ENCODE data around the gene CITED4. TPM values are rescaled to one million over a fixed set of nuclear protein-coding genes. Genes with fewer than 3 reads are reported as not detected.

The CITED4 gene
- total RNA-seq, 2 experiments from 2014 or later, result 6.9 to 7.9 TPM

DNA sequence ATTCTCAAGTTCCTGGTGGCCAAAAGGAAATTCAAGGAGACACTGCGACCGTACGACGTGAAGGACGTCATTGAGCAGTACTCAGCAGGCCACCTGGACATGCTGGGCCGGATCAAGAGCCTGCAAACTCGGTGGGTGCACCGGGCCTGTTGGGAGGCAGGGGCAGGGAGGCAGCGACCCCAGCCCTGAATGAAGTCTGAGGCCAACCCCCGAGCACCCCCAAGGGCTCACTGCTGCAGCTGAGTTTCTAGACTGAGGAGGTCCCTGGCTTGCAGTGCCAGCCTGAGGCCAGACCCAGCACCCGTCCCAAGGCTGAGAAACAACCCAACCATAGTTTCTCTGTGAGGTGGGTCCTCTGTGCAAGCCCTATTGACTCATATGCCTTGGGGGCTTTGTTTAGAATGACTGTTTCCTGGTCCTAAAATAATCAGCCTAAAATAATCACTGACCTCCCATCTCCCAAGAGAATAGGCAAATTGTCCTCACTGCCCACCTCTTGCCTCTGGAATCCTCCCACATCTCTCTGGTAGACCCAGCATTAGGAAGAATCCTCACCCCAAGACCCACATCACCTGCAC is 27.1 kb downstream of the CITED4 start:
- POLR2A ChIA-PET, result no interaction called here
- Mint-ChIP-seq H3K4me3 (no peak overlapping the region), H3K9me3 (no peaks in the 10 kb centered on the region), H3K27ac (no peak overlapping the region), H3K27me3 (no peaks in the 10 kb centered on the region), H3K36me3 (ENCODE audit: low read depth) (no peaks in the 10 kb centered on the region), H3K4me1 (peaks cover under 1% of the 10 kb centered on the region)
- CTCF ChIA-PET, result interaction anchor here (1.0 kb wide), 2 partner anchors 15 to 61 kb away, joined by 3 read pairs; no protein-coding TSS in a partner anchor
- DNase-seq, result no peak

DNA sequence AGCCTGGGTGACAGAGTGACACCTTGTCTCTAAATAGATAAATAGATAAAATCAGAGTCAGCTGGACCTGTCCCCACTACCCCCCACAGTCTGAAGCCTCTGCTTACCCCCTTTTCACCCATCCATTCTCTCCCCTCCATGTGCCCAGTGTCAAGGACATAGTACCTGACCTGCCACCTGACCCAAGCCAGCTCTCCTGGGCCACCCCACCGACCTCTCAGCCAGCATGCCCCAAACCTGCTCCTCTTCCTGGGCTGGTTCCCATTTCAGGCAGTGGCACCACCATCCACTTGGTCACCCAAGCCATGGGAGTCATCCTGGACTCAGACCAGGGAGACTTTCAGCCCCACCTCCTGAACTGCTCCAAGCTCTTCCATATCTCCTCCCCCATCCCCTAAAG is 28.2 kb downstream of the CITED4 start:
- Mint-ChIP-seq H3K27ac (no peak overlapping the region), H3K4me1 (no peaks in the 10 kb centered on the region), H3K36me3 (ENCODE audit: low read depth) (no peaks in the 10 kb centered on the region), H3K9me3 (no peaks in the 10 kb centered on the region), H3K4me3 (no peak overlapping the region), H3K27me3 (no peaks in the 10 kb centered on the region)
- POLR2A ChIA-PET, result no interaction called here
- DNase-seq, result no peak
- CTCF ChIA-PET, result interaction anchor here (0.8 to 1.4 kb wide), 3 partner anchors 16 to 19 kb away, joined by 3 to 8 read pairs (median 4); no protein-coding TSS in a partner anchor

GRCh38 chr1:40831001-40831732 is 31.0 kb downstream of the CITED4 start:
- ChIA-PET CTCF (interaction anchor here (2.1 kb wide), 1 partner anchor 57 kb away, joined by 10 read pairs; no protein-coding TSS in a partner anchor), POLR2A (no interaction called here)
- no peaks in the 10 kb centered on the region for H3K36me3 Mint-ChIP-seq (ENCODE audit: low read depth)
- H3K4me1 Mint-ChIP-seq, result peaks cover 4% of the 10 kb centered on the region
- no peaks in the 10 kb centered on the region for H3K27me3 Mint-ChIP-seq
- H3K9me3 Mint-ChIP-seq, result no peaks in the 10 kb centered on the region
- H3K4me3 Mint-ChIP-seq, result no peak overlapping the region
- DNase-seq, result no peak
- H3K27ac Mint-ChIP-seq, result no peak overlapping the region

- H3K36me3 Mint-ChIP-seq (ENCODE audit: low read depth), result no peaks in the 10 kb centered on the region
- no peak for DNase-seq
- H3K27me3 Mint-ChIP-seq, result no peaks in the 10 kb centered on the region
- H3K27ac Mint-ChIP-seq, result no peak overlapping the region
- ChIA-PET CTCF (no interaction called here), POLR2A (no interaction called here)
- peaks cover 11% of the 10 kb centered on the region for H3K4me1 Mint-ChIP-seq
- H3K4me3 Mint-ChIP-seq, result no peak overlapping the region
- H3K9me3 Mint-ChIP-seq, result no peaks in the 10 kb centered on the region
Measured at GRCh38 chr1:40830419-40830943, 31.7 kb downstream of the CITED4 start.

GRCh38 chr1:40829631-40830245 is 32.4 kb downstream of the CITED4 start:
- POLR2A ChIA-PET, result no interaction called here
- CTCF ChIA-PET, result no interaction called here

GRCh38 chr1:40825996-40826395 is 36.2 kb downstream of the CITED4 start:
- no peaks in the 10 kb centered on the region for H3K27me3 Mint-ChIP-seq
- no peak overlapping the region for H3K27ac Mint-ChIP-seq
- no peak overlapping the region for H3K4me3 Mint-ChIP-seq
- POLR2A ChIA-PET, result no interaction called here
- H3K36me3 Mint-ChIP-seq (ENCODE audit: low read depth), result no peaks in the 10 kb centered on the region
- no peaks in the 10 kb centered on the region for H3K9me3 Mint-ChIP-seq
- peaks cover 18% of the 10 kb centered on the region for H3K4me1 Mint-ChIP-seq
- no peak for DNase-seq
- CTCF ChIA-PET, result no interaction called here

More at GRCh38 chr1:40829631-40830245, 32.4 kb downstream of the CITED4 start:
- DNase-seq, result no peak
- Mint-ChIP-seq H3K4me1 (peaks cover 18% of the 10 kb centered on the region), H3K9me3 (no peaks in the 10 kb centered on the region), H3K4me3 (no peak overlapping the region), H3K36me3 (ENCODE audit: low read depth) (no peaks in the 10 kb centered on the region), H3K27me3 (no peaks in the 10 kb centered on the region), H3K27ac (no peak overlapping the region)

- no peak for DNase-seq
- H3K27me3 Mint-ChIP-seq, result no peaks in the 10 kb centered on the region
- peaks cover 18% of the 10 kb centered on the region for H3K4me1 Mint-ChIP-seq
- H3K4me3 Mint-ChIP-seq, result no peak overlapping the region
- CTCF ChIA-PET, result no interaction called here
- H3K9me3 Mint-ChIP-seq, result no peaks in the 10 kb centered on the region
- no peak overlapping the region for H3K27ac Mint-ChIP-seq
- no peaks in the 10 kb centered on the region for H3K36me3 Mint-ChIP-seq (ENCODE audit: low read depth)
- POLR2A ChIA-PET, result interaction anchor here (0.6 to 1.0 kb wide), 2 partner anchors 37 to 134 kb away, joined by 3 to 4 read pairs; partner anchors contain the start of genes CITED4 and NFYC
Measured at GRCh38 chr1:40825435-40825788, 36.8 kb downstream of the CITED4 start.

- Mint-ChIP-seq H3K4me1 (peaks cover 18% of the 10 kb centered on the region), H3K36me3 (ENCODE audit: low read depth) (no peaks in the 10 kb centered on the region), H3K27ac (no peak overlapping the region), H3K27me3 (no peaks in the 10 kb centered on the region), H3K9me3 (no peaks in the 10 kb centered on the region), H3K4me3 (no peak overlapping the region)
- no peak for DNase-seq
- CTCF ChIA-PET, result no interaction called here
- POLR2A ChIA-PET, result interaction anchor here (0.6 to 1.0 kb wide), 2 partner anchors 37 to 133 kb away, joined by 3 to 4 read pairs; partner anchors contain the start of genes CITED4 and NFYC
Measured at GRCh38 chr1:40824591-40825434, 37.4 kb downstream of the CITED4 start.

DNA sequence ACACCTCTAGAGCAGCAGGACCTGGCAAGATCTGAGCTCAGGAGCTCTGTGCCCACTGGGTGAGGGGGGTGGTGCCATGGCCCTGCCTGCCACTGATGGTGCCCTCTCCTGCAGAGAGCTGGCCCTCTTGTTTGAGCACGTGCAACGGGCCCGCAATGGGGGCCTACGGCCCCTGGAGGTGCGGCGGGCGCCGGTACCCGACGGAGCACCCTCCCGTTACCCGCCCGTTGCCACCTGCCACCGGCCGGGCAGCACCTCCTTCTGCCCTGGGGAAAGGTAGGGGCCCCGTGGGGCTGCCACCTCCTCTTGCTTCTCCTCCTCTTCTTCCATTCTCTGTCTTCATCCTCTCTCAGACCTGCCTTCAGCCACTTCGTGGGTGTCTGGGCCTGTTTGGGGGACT is 38.2 kb downstream of the CITED4 start:
- CTCF ChIA-PET, result interaction anchor here (1.6 kb wide), 1 partner anchor 26 kb away, joined by 3 read pairs; no protein-coding TSS in a partner anchor
- H3K27ac Mint-ChIP-seq, result no peak overlapping the region
- H3K9me3 Mint-ChIP-seq, result no peaks in the 10 kb centered on the region
- H3K4me3 Mint-ChIP-seq, result no peak overlapping the region
- POLR2A ChIA-PET, result no interaction called here
- no peak for DNase-seq
- no peaks in the 10 kb centered on the region for H3K27me3 Mint-ChIP-seq
- H3K4me1 Mint-ChIP-seq, result peaks cover 23% of the 10 kb centered on the region
- H3K36me3 Mint-ChIP-seq (ENCODE audit: low read depth), result no peaks in the 10 kb centered on the region

DNA sequence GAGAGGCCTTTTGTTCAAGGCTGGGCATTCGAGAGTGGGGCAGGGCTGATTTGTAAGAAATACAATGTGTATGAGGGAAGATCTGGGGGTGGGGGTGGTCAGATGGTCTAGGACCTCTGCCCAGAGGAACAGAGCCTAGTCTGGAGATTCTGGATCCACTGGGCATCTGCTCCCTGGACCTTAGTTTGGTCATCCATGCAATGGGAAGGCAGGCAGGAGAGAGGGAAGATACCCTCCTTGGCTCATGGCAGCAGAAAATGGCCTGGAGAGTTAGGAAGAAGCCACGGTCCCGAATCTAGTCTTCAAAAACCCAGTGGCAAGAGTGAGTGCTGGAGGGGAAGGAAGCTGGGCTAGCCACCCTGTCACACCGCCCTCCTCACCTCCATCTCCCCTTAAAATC is 38.8 kb downstream of the CITED4 start:
- POLR2A ChIA-PET, result no interaction called here
- no peak for DNase-seq
- Mint-ChIP-seq H3K27ac (no peak overlapping the region), H3K4me3 (no peak overlapping the region), H3K4me1 (peaks cover 29% of the 10 kb centered on the region), H3K27me3 (no peaks in the 10 kb centered on the region), H3K36me3 (ENCODE audit: low read depth) (no peaks in the 10 kb centered on the region), H3K9me3 (no peaks in the 10 kb centered on the region)
- CTCF ChIA-PET, result interaction anchor here (1.6 kb wide), 1 partner anchor 26 kb away, joined by 3 read pairs; no protein-coding TSS in a partner anchor

DNA sequence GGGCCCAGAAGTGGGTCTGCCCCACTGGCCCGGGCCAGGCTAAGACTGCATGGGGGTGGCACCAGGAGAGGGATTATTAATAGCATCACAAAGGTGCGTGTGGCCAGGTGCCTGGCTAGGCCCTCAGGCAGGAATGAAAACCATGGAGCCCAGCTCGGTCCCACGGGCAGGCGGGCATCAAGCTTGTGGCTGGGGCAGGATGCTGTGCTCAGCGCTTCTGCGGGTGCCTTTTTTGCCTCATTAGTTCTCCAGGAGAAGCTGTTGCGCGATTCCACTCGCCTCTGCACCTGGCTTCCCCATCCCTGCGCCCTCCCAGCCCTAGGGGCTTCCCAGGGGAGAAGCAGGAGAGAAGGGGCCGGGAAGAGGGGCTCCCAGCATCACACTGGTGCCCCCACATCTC is 39.3 kb downstream of the CITED4 start:
- POLR2A ChIA-PET, result no interaction called here
- no peak overlapping the region for H3K27ac Mint-ChIP-seq
- H3K36me3 Mint-ChIP-seq (ENCODE audit: low read depth), result no peaks in the 10 kb centered on the region
- H3K27me3 Mint-ChIP-seq, result no peaks in the 10 kb centered on the region
- no peak overlapping the region for H3K4me3 Mint-ChIP-seq
- peaks cover 32% of the 10 kb centered on the region for H3K4me1 Mint-ChIP-seq
- DNase-seq, result no peak
- no peaks in the 10 kb centered on the region for H3K9me3 Mint-ChIP-seq
- CTCF ChIA-PET, result interaction anchor here (1.6 kb wide), 1 partner anchor 27 kb away, joined by 3 read pairs; no protein-coding TSS in a partner anchor

DNA sequence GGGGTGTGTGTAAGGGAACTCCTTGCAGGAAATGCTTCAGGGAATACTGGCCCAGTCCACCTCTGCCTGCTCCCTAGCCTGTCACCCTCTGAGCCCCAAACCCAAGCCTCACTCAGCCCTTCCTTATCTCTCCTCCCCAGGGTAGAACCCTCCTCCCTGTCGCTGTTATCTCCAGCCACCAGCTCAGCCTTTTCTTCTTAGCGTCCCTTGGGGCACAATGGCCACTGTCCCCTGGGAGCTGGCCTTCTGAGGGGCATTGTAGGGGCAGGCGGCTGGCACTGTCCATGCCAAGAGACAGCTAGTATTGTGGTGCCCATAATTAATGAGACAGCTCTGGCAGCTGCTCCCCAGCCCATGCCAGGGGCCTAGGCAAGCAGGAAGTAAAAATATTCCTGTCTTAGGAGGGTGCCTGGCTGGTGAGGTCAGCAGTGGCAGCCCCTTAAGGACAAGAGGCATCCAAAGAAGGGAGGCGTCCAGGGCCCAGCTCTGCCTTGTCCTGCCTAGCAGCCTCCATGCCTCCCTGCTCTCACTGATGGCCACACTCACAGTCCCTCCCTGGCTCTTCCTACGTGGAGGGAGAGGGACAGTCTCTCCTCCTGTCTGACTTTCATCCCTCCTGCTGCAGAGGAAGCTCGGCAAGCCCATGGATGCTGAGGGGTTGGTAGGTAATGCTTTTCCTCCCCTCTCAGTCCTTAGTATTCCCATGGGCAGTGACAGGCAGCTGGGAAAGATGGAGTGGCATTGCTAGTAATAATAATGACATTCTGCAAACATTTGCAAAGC is 41.1 kb downstream of the CITED4 start:
- H3K27ac Mint-ChIP-seq, result no peak overlapping the region
- H3K27me3 Mint-ChIP-seq, result peaks cover 3% of the 10 kb centered on the region
- H3K9me3 Mint-ChIP-seq, result no peaks in the 10 kb centered on the region
- peaks cover 32% of the 10 kb centered on the region for H3K4me1 Mint-ChIP-seq
- no peaks in the 10 kb centered on the region for H3K36me3 Mint-ChIP-seq (ENCODE audit: low read depth)
- H3K4me3 Mint-ChIP-seq, result no peak overlapping the region
- DNase-seq, result no peak
- POLR2A ChIA-PET, result interaction anchor here (0.8 to 1.3 kb wide), 2 partner anchors 40 to 129 kb away, joined by 4 read pairs; partner anchors contain the start of gene NFYC
- CTCF ChIA-PET, result no interaction called here
